Measurements from ENCODE around the gene TXNDC11.

TXNDC11 gene

DNA sequence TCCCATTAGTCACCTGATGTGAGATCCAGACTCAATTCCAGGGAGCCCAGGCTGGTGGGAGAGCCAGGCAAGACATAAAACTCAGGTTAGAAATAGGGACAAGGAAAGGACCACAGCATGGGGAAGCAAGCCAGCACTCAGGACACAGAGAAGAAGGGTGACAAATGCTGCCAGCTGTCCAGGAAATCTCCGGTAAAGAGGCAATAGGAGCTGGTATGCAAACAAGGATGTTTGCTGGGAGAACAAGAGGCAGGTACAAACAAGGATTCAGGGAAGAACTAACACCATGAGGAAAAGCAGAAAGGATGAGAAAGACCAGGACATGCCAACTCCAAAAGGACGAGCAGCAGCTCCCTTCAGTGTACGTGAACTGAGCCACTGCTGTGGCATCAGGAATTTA lies 10.2 kb upstream of the TXNDC11 start:
- ChIA-PET CTCF (no interaction called here), POLR2A (interaction anchor here (1.0 kb wide), 1 partner anchor 9 kb away, joined by 3 read pairs; no protein-coding TSS in a partner anchor)
- Histone ChIP-seq H3K4me3 (ENCODE audit: control insufficient read depth in 1 of 7, extremely low read depth in 1 of 7, insufficient read depth in 4 of 7, low read depth in 2 of 7, low read length in 6 of 7) (no peak overlapping the region), H3K4me1 (ENCODE audit: control extremely low read depth in 1 of 4, control insufficient read depth in 4 of 4, insufficient read depth in 4 of 4, low read length in 3 of 4) (no peaks in the 10 kb centered on the region), H3K27ac (ENCODE audit: insufficient read depth in 1 of 2, low read depth in 1 of 2, low read length in 2 of 2, poor library complexity in 1 of 2, severe bottlenecking in 2 of 2) (no peak overlapping the region), H3K27me3 (replicated peaks in 2 of 5; ENCODE audit: control insufficient read depth in 4 of 5, insufficient read depth in 5 of 5, low read length in 4 of 5) (no peaks in the 10 kb centered on the region), H3K9me3 (ENCODE audit: control extremely low read depth in 1 of 5, control insufficient read depth in 4 of 5, insufficient read depth in 2 of 5, low read depth in 1 of 5, low read length in 4 of 5) (no peaks in the 10 kb centered on the region), H3K36me3 (ENCODE audit: control insufficient read depth in 4 of 4, insufficient read depth in 4 of 4, low read length in 3 of 4) (peaks cover 19 to 78% (median 54%) of the 10 kb centered on the region in 4 experiments)
- WGBS (ENCODE audit: insufficient coverage), result 100% methylated on average over 3 of the region's 3 CpGs
- no peak for DNase-seq

GRCh38 chr16:11750056-11750455 lies 7.4 kb upstream of the TXNDC11 start:
- 92% methylated on average over 6 of the region's 7 CpGs for WGBS (ENCODE audit: insufficient coverage)
- Histone ChIP-seq H3K36me3 (ENCODE audit: control insufficient read depth in 4 of 4, insufficient read depth in 4 of 4, low read length in 3 of 4) (peaks cover 17 to 52% (median 34%) of the 10 kb centered on the region in 4 experiments), H3K27ac (ENCODE audit: insufficient read depth in 1 of 2, low read depth in 1 of 2, low read length in 2 of 2, poor library complexity in 1 of 2, severe bottlenecking in 2 of 2) (no peak overlapping the region)

DNA sequence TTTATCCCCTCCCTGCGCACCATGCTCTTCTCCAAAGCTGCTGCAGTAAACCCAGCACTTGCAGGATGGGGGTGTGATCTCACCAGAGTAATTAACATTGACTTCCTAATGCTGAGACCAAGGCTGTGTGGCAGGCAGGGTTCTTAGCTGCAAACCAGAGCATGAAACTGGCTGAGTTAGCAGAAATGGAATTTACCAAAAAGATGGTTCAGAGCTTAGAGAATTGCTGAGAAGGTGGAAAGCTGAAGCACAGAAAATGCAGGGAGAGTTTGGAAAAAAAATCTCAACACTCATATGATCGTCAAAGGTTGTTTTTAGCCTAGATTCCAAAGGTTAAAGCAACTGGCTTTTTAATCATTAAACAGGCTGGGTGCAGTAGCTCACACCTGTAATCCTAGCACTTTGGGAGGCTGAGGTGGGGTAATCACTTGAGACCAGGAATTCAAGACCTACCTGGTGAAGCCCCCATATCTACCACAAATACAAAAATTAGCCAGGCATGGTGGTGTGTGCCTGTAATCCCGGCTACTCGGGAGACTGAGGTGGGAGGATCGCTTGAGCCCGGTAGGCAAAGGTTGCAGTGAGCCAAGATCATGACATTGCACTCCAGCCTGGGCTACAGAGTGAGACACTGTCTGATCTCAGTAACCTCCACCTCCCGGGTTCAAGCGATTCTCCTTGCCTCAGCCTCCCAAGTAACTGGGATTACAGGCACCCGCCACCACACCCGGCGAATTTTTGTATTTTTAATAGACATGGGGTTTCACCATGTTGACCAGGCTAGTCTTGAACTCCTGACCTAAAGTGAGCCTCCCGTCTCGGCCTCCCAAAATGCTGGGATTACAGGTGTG lies 6.0 kb upstream of the TXNDC11 start:
- H3K9me3 ChIP-seq (ENCODE audit: control extremely low read depth in 1 of 5, control insufficient read depth in 4 of 5, insufficient read depth in 2 of 5, low read depth in 1 of 5, low read length in 4 of 5), result no peaks in the 10 kb centered on the region
- H3K4me1 ChIP-seq (ENCODE audit: control extremely low read depth in 1 of 4, control insufficient read depth in 4 of 4, insufficient read depth in 4 of 4, low read length in 3 of 4), result peaks cover 0 to 7% (median 2%) of the 10 kb centered on the region in 4 experiments
- no peak overlapping the region for H3K4me3 ChIP-seq (ENCODE audit: control insufficient read depth in 1 of 7, extremely low read depth in 1 of 7, insufficient read depth in 4 of 7, low read depth in 2 of 7, low read length in 6 of 7)
- no peak for DNase-seq
- ChIA-PET POLR2A (no interaction called here), CTCF (no interaction called here)
- 98% methylated on average over 13 of the region's 13 CpGs for WGBS (ENCODE audit: insufficient coverage)
- H3K27me3 ChIP-seq (replicated peaks in 2 of 5; ENCODE audit: control insufficient read depth in 4 of 5, insufficient read depth in 5 of 5, low read length in 4 of 5), result no peaks in the 10 kb centered on the region
- H3K36me3 ChIP-seq (ENCODE audit: control insufficient read depth in 4 of 4, insufficient read depth in 4 of 4, low read length in 3 of 4), result peaks cover 17 to 41% (median 30%) of the 10 kb centered on the region in 4 experiments
- H3K27ac ChIP-seq (ENCODE audit: insufficient read depth in 1 of 2, low read depth in 1 of 2, low read length in 2 of 2, poor library complexity in 1 of 2, severe bottlenecking in 2 of 2), result no peak overlapping the region

More at GRCh38 chr16:11750056-11750455, 7.4 kb upstream of the TXNDC11 start:
- no peaks in the 10 kb centered on the region for H3K4me1 ChIP-seq (ENCODE audit: control extremely low read depth in 1 of 4, control insufficient read depth in 4 of 4, insufficient read depth in 4 of 4, low read length in 3 of 4)
- no peaks in the 10 kb centered on the region for H3K27me3 ChIP-seq (replicated peaks in 2 of 5; ENCODE audit: control insufficient read depth in 4 of 5, insufficient read depth in 5 of 5, low read length in 4 of 5)
- ChIA-PET CTCF (interaction anchor here (1.2 kb wide), 1 partner anchor 14 kb away, joined by 3 read pairs; no protein-coding TSS in a partner anchor), POLR2A (interaction anchor here (0.6 kb wide), 1 partner anchor 75 kb away, joined by 7 read pairs; no protein-coding TSS in a partner anchor)
- no peak overlapping the region for H3K4me3 ChIP-seq (ENCODE audit: control insufficient read depth in 1 of 7, extremely low read depth in 1 of 7, insufficient read depth in 4 of 7, low read depth in 2 of 7, low read length in 6 of 7)
- DNase-seq, result no peak
- no peaks in the 10 kb centered on the region for H3K9me3 ChIP-seq (ENCODE audit: control extremely low read depth in 1 of 5, control insufficient read depth in 4 of 5, insufficient read depth in 2 of 5, low read depth in 1 of 5, low read length in 4 of 5)

GRCh38 chr16:11747949-11748403 lies 5.3 kb upstream of the TXNDC11 start:
- no peak overlapping the region for H3K27ac ChIP-seq (ENCODE audit: insufficient read depth in 1 of 2, low read depth in 1 of 2, low read length in 2 of 2, poor library complexity in 1 of 2, severe bottlenecking in 2 of 2)
- 100% methylated on average over 5 of the region's 7 CpGs for WGBS (ENCODE audit: insufficient coverage)
- ChIA-PET CTCF (no interaction called here), POLR2A (no interaction called here)
- H3K27me3 ChIP-seq (replicated peaks in 2 of 5; ENCODE audit: control insufficient read depth in 4 of 5, insufficient read depth in 5 of 5, low read length in 4 of 5), result no peaks in the 10 kb centered on the region
- H3K4me3 ChIP-seq (ENCODE audit: control insufficient read depth in 1 of 7, extremely low read depth in 1 of 7, insufficient read depth in 4 of 7, low read depth in 2 of 7, low read length in 6 of 7), result no peak overlapping the region
- DNase-seq, result no peak
- peaks cover 14 to 34% (median 24%) of the 10 kb centered on the region in 4 experiments for H3K36me3 ChIP-seq (ENCODE audit: control insufficient read depth in 4 of 4, insufficient read depth in 4 of 4, low read length in 3 of 4)
- H3K4me1 ChIP-seq (ENCODE audit: control extremely low read depth in 1 of 4, control insufficient read depth in 4 of 4, insufficient read depth in 4 of 4, low read length in 3 of 4), result peaks cover 0 to 14% (median 6%) of the 10 kb centered on the region in 4 experiments
- no peaks in the 10 kb centered on the region for H3K9me3 ChIP-seq (ENCODE audit: control extremely low read depth in 1 of 5, control insufficient read depth in 4 of 5, insufficient read depth in 2 of 5, low read depth in 1 of 5, low read length in 4 of 5)

DNA sequence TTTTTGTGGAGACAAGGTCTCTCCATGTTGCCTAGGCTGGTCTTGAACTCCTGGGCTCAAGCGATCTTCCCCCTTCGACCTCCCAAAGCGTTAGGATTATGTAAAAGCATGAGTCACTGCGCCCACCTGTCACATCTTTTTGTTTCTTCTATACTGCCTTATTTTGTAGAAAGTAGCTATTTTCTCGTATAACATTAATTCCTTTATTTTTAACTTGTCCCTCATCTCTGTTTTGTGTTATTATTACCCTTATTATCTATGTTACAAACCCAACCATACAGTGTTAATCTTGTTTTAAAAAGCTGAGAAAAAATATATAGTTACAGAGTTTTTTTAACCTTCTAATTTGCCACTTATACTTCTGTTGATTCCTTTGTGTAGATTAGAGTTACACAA lies 1.4 kb upstream of the TXNDC11 start:
- CTCF ChIA-PET, result interaction anchor here (0.6 to 1.7 kb wide), 4 partner anchors 9 to 27 kb away, joined by 3 to 6 read pairs (median 4); no protein-coding TSS in a partner anchor
- no peak for DNase-seq
- POLR2A ChIA-PET, result interaction anchor here (0.6 to 0.9 kb wide), 2 partner anchors 9 to 34 kb away, joined by 3 read pairs; no protein-coding TSS in a partner anchor
- Histone ChIP-seq H3K4me3 (ENCODE audit: control insufficient read depth in 1 of 7, extremely low read depth in 1 of 7, insufficient read depth in 4 of 7, low read depth in 2 of 7, low read length in 6 of 7) (peak overlapping the region in 1 of 7 experiments; percentile 96), H3K27ac (ENCODE audit: insufficient read depth in 1 of 2, low read depth in 1 of 2, low read length in 2 of 2, poor library complexity in 1 of 2, severe bottlenecking in 2 of 2) (no peak overlapping the region), H3K9me3 (ENCODE audit: control extremely low read depth in 1 of 5, control insufficient read depth in 4 of 5, insufficient read depth in 2 of 5, low read depth in 1 of 5, low read length in 4 of 5) (no peaks in the 10 kb centered on the region), H3K4me1 (ENCODE audit: control extremely low read depth in 1 of 4, control insufficient read depth in 4 of 4, insufficient read depth in 4 of 4, low read length in 3 of 4) (peaks cover 9 to 32% (median 23%) of the 10 kb centered on the region in 4 experiments), H3K36me3 (ENCODE audit: control insufficient read depth in 4 of 4, insufficient read depth in 4 of 4, low read length in 3 of 4) (peaks cover 0 to 5% (median 3%) of the 10 kb centered on the region in 4 experiments), H3K27me3 (replicated peaks in 2 of 5; ENCODE audit: control insufficient read depth in 4 of 5, insufficient read depth in 5 of 5, low read length in 4 of 5) (no peaks in the 10 kb centered on the region)
- WGBS (ENCODE audit: insufficient coverage), result 95% methylated on average over 3 of the region's 5 CpGs

DNA sequence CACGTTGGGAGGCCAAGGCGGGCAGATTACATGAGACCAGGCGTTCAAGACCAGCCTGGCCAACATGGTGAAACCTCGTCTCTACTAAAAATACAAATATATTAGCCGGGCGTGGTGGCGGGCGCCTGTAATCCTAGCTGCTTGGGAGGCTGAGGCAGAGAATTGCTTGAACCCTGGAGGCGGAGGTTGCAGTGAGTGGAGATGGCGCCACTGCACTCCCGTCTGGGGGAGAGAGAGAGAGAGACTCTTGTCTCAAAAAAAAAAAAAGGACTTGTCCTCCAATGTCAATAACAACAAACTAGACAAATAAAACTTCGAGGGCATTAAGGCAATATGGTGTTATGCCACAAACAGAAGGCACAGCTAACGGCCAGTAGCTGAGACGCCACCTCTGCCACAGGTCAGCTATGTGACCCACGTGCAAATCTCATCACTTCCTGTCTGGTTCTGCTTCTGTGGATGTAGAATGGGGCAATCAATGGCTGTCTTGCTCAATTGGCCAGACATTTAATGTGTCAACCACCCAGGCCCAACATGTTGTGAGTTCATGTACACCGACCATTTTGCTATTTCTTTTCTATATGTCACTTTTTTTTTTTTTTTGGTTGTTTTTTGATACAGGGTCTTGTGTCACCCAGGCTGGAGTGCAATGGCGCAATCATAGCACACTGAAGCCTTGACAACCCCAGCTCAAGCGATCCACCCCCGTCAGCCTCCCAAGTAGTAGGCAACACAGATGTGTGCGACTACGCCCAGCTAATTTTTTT lies 834 bp upstream of the TXNDC11 start:
- DNase-seq, result peak in 2 of 3 donors; percentile 62 to 64
- Histone ChIP-seq H3K36me3 (ENCODE audit: control insufficient read depth in 4 of 4, insufficient read depth in 4 of 4, low read length in 3 of 4) (peaks cover 0 to 5% (median under 1%) of the 10 kb centered on the region in 4 experiments), H3K4me1 (ENCODE audit: control extremely low read depth in 1 of 4, control insufficient read depth in 4 of 4, insufficient read depth in 4 of 4, low read length in 3 of 4) (peaks cover 9 to 32% (median 23%) of the 10 kb centered on the region in 4 experiments), H3K4me3 (ENCODE audit: control insufficient read depth in 1 of 7, extremely low read depth in 1 of 7, insufficient read depth in 4 of 7, low read depth in 2 of 7, low read length in 6 of 7) (peak overlapping the region; percentile 67 to 96 (median 89)), H3K27ac (ENCODE audit: insufficient read depth in 1 of 2, low read depth in 1 of 2, low read length in 2 of 2, poor library complexity in 1 of 2, severe bottlenecking in 2 of 2) (peak overlapping the region; percentile 72 to 91), H3K9me3 (ENCODE audit: control extremely low read depth in 1 of 5, control insufficient read depth in 4 of 5, insufficient read depth in 2 of 5, low read depth in 1 of 5, low read length in 4 of 5) (no peaks in the 10 kb centered on the region), H3K27me3 (replicated peaks in 2 of 5; ENCODE audit: control insufficient read depth in 4 of 5, insufficient read depth in 5 of 5, low read length in 4 of 5) (no peaks in the 10 kb centered on the region)
- WGBS (ENCODE audit: insufficient coverage), result 69% methylated on average over 5 of the region's 21 CpGs
- POLR2A ChIA-PET, result interaction anchor here (0.5 to 1.2 kb wide), 9 partner anchors 10 to 55 kb away, joined by 3 to 4 read pairs (median 3); no protein-coding TSS in a partner anchor
- CTCF ChIA-PET, result interaction anchor here (0.6 to 1.7 kb wide), 5 partner anchors 10 to 28 kb away, joined by 3 to 6 read pairs (median 4); no protein-coding TSS in a partner anchor
